ENCODE results near the gene MICAL1.

Gene MICAL1

GRCh38 chr6:109455437-109456110 is at the start of gene MICAL1:
Gene MICAL1 (minus strand): TSS chr6:109455772. CDS start chr6:109454196, 1,576 bp downstream.
- DNase-seq (ENCODE audit: low read depth) = no peak

- no peak for DNase-seq (ENCODE audit: low read depth)
These were observed 48.0 kb upstream of the MICAL1 start for GRCh38 chr6:109503327-109504224.

- no peak for DNase-seq (ENCODE audit: low read depth)
These were observed 43.4 kb upstream of the MICAL1 start for GRCh38 chr6:109498936-109499335.

- DNase-seq (ENCODE audit: low read depth) = no peak
These were observed 42.5 kb upstream of the MICAL1 start for GRCh38 chr6:109498052-109498451.

GRCh38 chr6:109496036-109496772 is 40.6 kb upstream of the MICAL1 start:
- no peak for DNase-seq (ENCODE audit: low read depth)

GRCh38 chr6:109493865-109494264 is 38.3 kb upstream of the MICAL1 start:
- DNase-seq (ENCODE audit: low read depth) = no peak

GRCh38 chr6:109491207-109491938 is 35.8 kb upstream of the MICAL1 start:
- DNase-seq (ENCODE audit: low read depth) = no peak

GRCh38 chr6:109490713-109491112 is 35.1 kb upstream of the MICAL1 start:
- no peak for DNase-seq (ENCODE audit: low read depth)

- DNase-seq (ENCODE audit: low read depth) = no peak
These were observed 32.4 kb upstream of the MICAL1 start for GRCh38 chr6:109488001-109488400.

- no peak for DNase-seq (ENCODE audit: low read depth)
These were observed 30.5 kb upstream of the MICAL1 start for GRCh38 chr6:109486068-109486467.

- DNase-seq (ENCODE audit: low read depth) = no peak
These were observed 29.8 kb upstream of the MICAL1 start for GRCh38 chr6:109485266-109485935.

GRCh38 chr6:109484122-109484521 is 28.6 kb upstream of the MICAL1 start:
- DNase-seq (ENCODE audit: low read depth) = no peak

- DNase-seq (ENCODE audit: low read depth) = no peak
These were observed 28.1 kb upstream of the MICAL1 start for GRCh38 chr6:109483735-109484057.

GRCh38 chr6:109482905-109483734 is 27.5 kb upstream of the MICAL1 start, which contains the start of gene ZBTB24:
Gene ZBTB24 (minus strand): TSS chr6:109483219. CDS start chr6:109482026, 1,193 bp downstream.
- peak; percentile 80 for DNase-seq (ENCODE audit: low read depth)

- no peak for DNase-seq (ENCODE audit: low read depth)
These were observed 25.5 kb upstream of the MICAL1 start for GRCh38 chr6:109480993-109481480.

- no peak for DNase-seq (ENCODE audit: low read depth)
These were observed 23.5 kb upstream of the MICAL1 start for GRCh38 chr6:109478841-109479624.

- DNase-seq (ENCODE audit: low read depth) = peak; percentile 56
These were observed 22.7 kb upstream of the MICAL1 start for GRCh38 chr6:109478222-109478805.

GRCh38 chr6:109477725-109478124 is 22.2 kb upstream of the MICAL1 start:
- DNase-seq (ENCODE audit: low read depth) = no peak

- DNase-seq (ENCODE audit: low read depth) = no peak
These were observed 21.6 kb upstream of the MICAL1 start for GRCh38 chr6:109477184-109477583.

All from GM04504 (cell line).